Uterus (tissue), 4 donors: ENCODE data around the gene DPYSL5. TPM values are rescaled to one million over a fixed set of nuclear protein-coding genes. Genes with fewer than 3 reads are reported as not detected.

ENCODE experiments used
- DNase-seq, 2 donors: peaks; one replicate each; pipeline ENCODE4 v3.0.0-alpha.2; 2019 to 2020
- H3K27ac ChIP-seq, 2 donors: fragments of 200-600 bp; sonication (generic); 1 replicate in 1 of 2; 2 replicates in 1 of 2; pipeline ENCODE4 v1.5.1; 2016 to 2018
- H3K27me3 ChIP-seq, 2 donors: fragments of 200-600 bp; sonication (generic); one replicate each; pipeline ENCODE4 v1.5.1; 2018 to 2019; ENCODE audit warnings: control low read depth in 1 of 2
- H3K36me3 ChIP-seq, 2 donors: fragments of 200-600 bp; sonication (generic); one replicate each; pipeline ENCODE4 v1.5.1; 2019; ENCODE audit warnings: control low read depth in 1 of 2
- H3K4me1 ChIP-seq, 2 donors: fragments of 200-600 bp; sonication (generic); one replicate each; pipeline ENCODE4 v1.5.1; 2018 to 2019; ENCODE audit warnings: control low read depth in 1 of 2
- H3K4me3 ChIP-seq, 2 donors: fragments of 200-600 bp; sonication (generic); 1 replicate in 1 of 2; 2 replicates in 1 of 2; pipeline ENCODE4 v1.5.1; 2018 to 2019; ENCODE audit warnings: mild to moderate bottlenecking in 1 of 2
- H3K9me3 ChIP-seq, 2 donors: fragments of 200-600 bp; sonication (generic); one replicate each; pipeline ENCODE4 v1.5.1; 2019; ENCODE audit warnings: control low read depth in 1 of 2
- CTCF ChIP-seq, 4 experiments: fragments of 200-600 bp in 2 of 4; fragments of 450-650 bp in 2 of 4; sonication (generic) in 2 of 4; IDR thresholded peaks; one replicate each; pipeline ENCODE4 v1.5.1; 2016 to 2019; ENCODE audit warnings: antibody characterized with exemption in 4 of 4, mild to moderate bottlenecking in 2 of 4, moderate library complexity in 1 of 4
- POLR2A ChIP-seq, 2 donors: fragments of 450-650 bp; IDR thresholded peaks; one replicate each; pipeline ENCODE4 v1.6.1; 2016; ENCODE audit warnings: antibody characterized with exemption in 2 of 2, mild to moderate bottlenecking in 1 of 2, moderate library complexity in 1 of 2
- intact Hi-C: fragments of 100-400 bp; cut with DNase I; formaldehyde crosslinking; loops from one replicate; pipeline ENCODE4 v1.15.1; 2023; ENCODE audit warnings: low total_unique reads
- total RNA-seq, 4 donors: library from RNA; depleted of rRNA in 3 of 4; stranded (reverse); fragments of >200 nt in 3 of 4; gene quantifications; one replicate each; pipeline versions ENCODE4 v1.1.0 to v1.2.4, GENCODE V29; 2014 to 2023
- donor health status: DM: yes; HTN: yes; CAD: no.

The DPYSL5 gene
- total RNA-seq, 4 donors from 2014 or later = 1.8 TPM; not detected in 3

GRCh38 chr2:26971911-26972786 is 124.2 kb downstream of the DPYSL5 start:
- intact Hi-C loops = no loop called here
- Histone ChIP-seq H3K36me3 (no peaks in the 10 kb centered on the region), H3K4me1 (peaks cover 0 to 6% of the 10 kb centered on the region in 2 donors), H3K27ac (peak overlapping the region in 1 of 2 donors; percentile 91), H3K9me3 (no peaks in the 10 kb centered on the region), H3K27me3 (no peaks in the 10 kb centered on the region), H3K4me3 (no peak overlapping the region)
- no peak for TF ChIP-seq CTCF (IDR thresholded peaks at IDR 0.05)
- no peak for TF ChIP-seq POLR2A (IDR thresholded peaks at IDR 0.05)
- DNase-seq = no peak

- DNase-seq = no peak
- Histone ChIP-seq H3K4me1 (peaks cover 0 to 8% of the 10 kb centered on the region in 2 donors), H3K36me3 (no peaks in the 10 kb centered on the region), H3K27me3 (no peaks in the 10 kb centered on the region), H3K9me3 (no peaks in the 10 kb centered on the region), H3K4me3 (no peak overlapping the region), H3K27ac (no peak overlapping the region)
- intact Hi-C loops = no loop called here
- no peak for TF ChIP-seq CTCF (IDR thresholded peaks at IDR 0.05)
- no peak for TF ChIP-seq POLR2A (IDR thresholded peaks at IDR 0.05)
Observed at GRCh38 chr2:26974352-26974751, 126.4 kb downstream of the DPYSL5 start.

GRCh38 chr2:26975102-26975501 is 127.2 kb downstream of the DPYSL5 start:
- TF ChIP-seq POLR2A (IDR thresholded peaks at IDR 0.05) (no peak), CTCF (IDR thresholded peaks at IDR 0.05) (no peak)
- H3K36me3 ChIP-seq = no peaks in the 10 kb centered on the region
- H3K27me3 ChIP-seq = no peaks in the 10 kb centered on the region
- no peak for DNase-seq
- no peaks in the 10 kb centered on the region for H3K9me3 ChIP-seq
- intact Hi-C loops = no loop called here
- H3K27ac ChIP-seq = no peak overlapping the region
- no peak overlapping the region for H3K4me3 ChIP-seq
- peaks cover 0 to 7% of the 10 kb centered on the region in 2 donors for H3K4me1 ChIP-seq

GRCh38 chr2:26975656-26976055 is 127.7 kb downstream of the DPYSL5 start:
- H3K4me1 ChIP-seq = peaks cover 0 to 6% of the 10 kb centered on the region in 2 donors
- no peak overlapping the region for H3K4me3 ChIP-seq
- H3K27ac ChIP-seq = no peak overlapping the region
- no peaks in the 10 kb centered on the region for H3K9me3 ChIP-seq
- H3K27me3 ChIP-seq = no peaks in the 10 kb centered on the region
- DNase-seq = no peak
- H3K36me3 ChIP-seq = no peaks in the 10 kb centered on the region
- no peak for TF ChIP-seq POLR2A (IDR thresholded peaks at IDR 0.05)
- intact Hi-C loops = no loop called here

GRCh38 chr2:26976237-26976636 is 128.3 kb downstream of the DPYSL5 start:
- TF ChIP-seq POLR2A (IDR thresholded peaks at IDR 0.05) = no peak
- TF ChIP-seq CTCF (IDR thresholded peaks at IDR 0.05) = no peak
- Histone ChIP-seq H3K27ac (no peak overlapping the region), H3K27me3 (no peaks in the 10 kb centered on the region), H3K4me3 (no peak overlapping the region), H3K36me3 (no peaks in the 10 kb centered on the region), H3K4me1 (peaks cover 0 to 6% of the 10 kb centered on the region in 2 donors), H3K9me3 (no peaks in the 10 kb centered on the region)
- intact Hi-C loops = no loop called here
- no peak for DNase-seq
